Neural cell (in vitro differentiated cells): ENCODE results near the gene SLC5A8. TPM values are rescaled to one million over a fixed set of nuclear protein-coding genes. Genes with fewer than 3 reads are reported as not detected.

Experiments used
- H2AFZ ChIP-seq: fragments of 200-600, 300-800 bp; sonication (generic), shearing (Covaris generic); 2 replicates; pipeline ENCODE4 v1.6.0; 2014; ENCODE audit warnings: low read depth, mild to moderate bottlenecking, antibody characterized with exemption, low read length, moderate library complexity
- H3F3A ChIP-seq: fragments of 200-600 bp; shearing (Covaris generic); 2 replicates; pipeline ENCODE4 v1.6.1; 2016; ENCODE audit warnings: mild to moderate bottlenecking, moderate library complexity, mixed read lengths, antibody characterized with exemption, low read length; ENCODE audit not compliant: insufficient read depth, poor library complexity, severe bottlenecking
- H3K27ac ChIP-seq: fragments of 200-600, 300-800 bp; sonication (generic), shearing (Covaris generic); 2 replicates; pipeline ENCODE4 v1.5.1; 2014; ENCODE audit warnings: mild to moderate bottlenecking, low read length, moderate library complexity
- H3K27me3 ChIP-seq: fragments of 300-800, 200-600 bp; sonication (generic), shearing (Covaris generic); 2 replicates; pipeline ENCODE4 v1.6.0; 2014; ENCODE audit warnings: mild to moderate bottlenecking, low read depth, low read length, moderate library complexity; ENCODE audit not compliant: insufficient read depth
- H3K36me3 ChIP-seq: fragments of 300-800, 200-600 bp; sonication (generic), shearing (Covaris generic); 2 replicates; pipeline ENCODE4 v1.5.1; 2014; ENCODE audit warnings: mild to moderate bottlenecking, antibody characterized with exemption, low read length, moderate library complexity; ENCODE audit not compliant: insufficient read depth
- H3K4me2 ChIP-seq: fragments of 300-800, 200-600 bp; sonication (generic), shearing (Covaris generic); 2 replicates; pipeline ENCODE4 v1.6.0; 2014; ENCODE audit warnings: mild to moderate bottlenecking, low read length
- H3K4me3 ChIP-seq: fragments of 300-800, 200-600 bp; sonication (generic), shearing (Covaris generic); 2 replicates; pipeline ENCODE4 v1.5.1; 2014; ENCODE audit warnings: mild to moderate bottlenecking, low read length, moderate library complexity
- H3K79me2 ChIP-seq: fragments of 200-600 bp; shearing (Covaris generic); replicated peaks from 2 replicates; pipeline ENCODE4 v1.6.0; 2014; ENCODE audit warnings: mild to moderate bottlenecking, low read length, moderate library complexity; ENCODE audit not compliant: insufficient read depth
- H3K9ac ChIP-seq: fragments of 300-800, 200-600 bp; sonication (generic), shearing (Covaris generic); 2 replicates; pipeline ENCODE4 v1.6.1; 2016; ENCODE audit warnings: mild to moderate bottlenecking, low read length, mixed read lengths
- H3K9me2 ChIP-seq: fragments of 200-600 bp; shearing (Covaris generic); 2 replicates; pipeline ENCODE4 v1.6.1; 2016; ENCODE audit warnings: mild to moderate bottlenecking, low read length, mixed read lengths; ENCODE audit not compliant: insufficient read depth
- H3K9me3 ChIP-seq: fragments of 200-600, 300-800 bp; sonication (generic), shearing (Covaris generic); 2 replicates; pipeline ENCODE4 v1.6.1; 2016; ENCODE audit warnings: mild to moderate bottlenecking, mixed run types, low read length, moderate library complexity, mixed read lengths
- H4K20me1 ChIP-seq: fragments of 200-600 bp; shearing (Covaris generic); 2 replicates; pipeline ENCODE4 v1.6.1; 2016; ENCODE audit warnings: mild to moderate bottlenecking, mixed run types; ENCODE audit not compliant: insufficient read depth
- EP300 ChIP-seq: fragments of 450-650 bp; conservative IDR thresholded peaks from 2 replicates; pipeline ENCODE4 v1.6.1; 2014; ENCODE audit warnings: antibody characterized with exemption, mild to moderate bottlenecking, moderate library complexity; ENCODE audit not compliant: poor library complexity, severe bottlenecking
- EZH2 ChIP-seq: fragments of 200-600, 300-800 bp; shearing (Covaris generic), sonication (generic); IDR thresholded peaks from 2 replicates; pipeline ENCODE4 v1.6.1; 2014; ENCODE audit warnings: antibody characterized with exemption, low read length, borderline replicate concordance, mild to moderate bottlenecking; ENCODE audit not compliant: insufficient read depth, poor library complexity, severe bottlenecking
- MXI1 ChIP-seq: fragments of 450-650 bp; conservative IDR thresholded peaks from 2 replicates; pipeline ENCODE4 v1.6.1; 2014; ENCODE audit warnings: antibody characterized with exemption, mild to moderate bottlenecking; ENCODE audit not compliant: poor library complexity, severe bottlenecking
- POLR2AphosphoS5 ChIP-seq: IDR thresholded peaks from 2 replicates; pipeline ENCODE4 v1.6.1; 2012
- RAD21 ChIP-seq: fragments of 450-650 bp; conservative IDR thresholded peaks from 2 replicates; pipeline ENCODE4 v1.6.1; 2014; ENCODE audit warnings: antibody characterized with exemption, mild to moderate bottlenecking, moderate library complexity
- SMC3 ChIP-seq: fragments of 450-650 bp; conservative IDR thresholded peaks from 2 replicates; pipeline ENCODE4 v1.6.1; 2014; ENCODE audit warnings: antibody characterized with exemption, mild to moderate bottlenecking, moderate library complexity; ENCODE audit not compliant: poor library complexity
- TAF1 ChIP-seq: IDR thresholded peaks from 2 replicates; pipeline ENCODE4 v1.6.1; 2012; ENCODE audit warnings: low read depth
- polyA plus RNA-seq: library from polyadenylated mRNA; depleted of rRNA; stranded (reverse); fragments of >200 nt; gene quantifications from 2 replicates; pipeline ENCODE4 v1.2.3, GENCODE V29; 2014
- TF ChIP-seq, protein P1 (sequence below): IDR thresholded peaks from 2 replicates; pipeline ENCODE4 v1.6.1; 2012; ENCODE audit warnings: borderline replicate concordance
- TF ChIP-seq, protein P2 (sequence below): fragments of 450-650 bp; IDR thresholded peaks from 2 replicates; pipeline ENCODE4 v1.5.1; 2014; ENCODE audit warnings: antibody characterized with exemption, mild to moderate bottlenecking, moderate library complexity; ENCODE audit not compliant: poor library complexity, severe bottlenecking

The SLC5A8 gene
- polyA plus RNA-seq, 1 donor from 2014 or later, result 0.12 TPM

DNA sequence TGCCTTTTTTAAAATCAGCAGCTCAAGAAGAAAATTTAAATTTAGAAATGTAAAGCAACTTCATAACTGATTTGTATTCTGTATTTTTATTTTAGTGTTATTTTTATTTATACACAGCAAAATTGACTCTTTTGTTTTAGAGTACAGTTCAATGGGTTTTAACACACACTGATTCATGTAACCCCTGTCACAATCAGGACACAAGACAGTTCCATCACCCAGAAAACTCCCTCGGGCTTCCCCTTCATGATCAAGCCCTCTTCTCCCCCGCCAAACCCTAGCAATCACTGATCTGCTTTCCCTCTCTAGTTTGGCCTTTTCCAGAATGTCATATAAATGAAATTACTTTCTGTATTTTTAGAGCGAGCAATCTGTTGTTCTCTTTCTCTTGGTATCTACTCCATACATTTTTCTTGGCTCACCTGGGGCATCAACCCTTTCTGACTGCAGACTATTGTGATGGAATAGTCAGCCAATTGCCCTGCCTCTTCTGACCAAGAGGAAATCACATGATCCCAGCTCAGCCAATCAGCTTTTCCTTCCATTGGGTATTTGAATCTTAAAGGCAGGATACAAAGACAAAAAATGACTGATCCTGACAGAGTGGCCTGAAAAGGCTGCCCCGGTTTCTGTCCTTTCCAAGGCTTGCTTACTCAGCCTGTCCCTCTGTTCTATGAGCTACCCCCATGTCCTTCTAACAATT is 5.3 kb downstream of the SLC5A8 start:
- Histone ChIP-seq H3K9ac (no peak overlapping the region), H3K27ac (no peak overlapping the region), H3K79me2 (no peaks in the 10 kb centered on the region), H2AFZ (no peak overlapping the region), H4K20me1 (no peaks in the 10 kb centered on the region), H3K4me3 (no peak overlapping the region), H3K9me2 (no peaks in the 10 kb centered on the region), H3K4me2 (no peak overlapping the region), H3F3A (no peaks in the 10 kb centered on the region), H3K9me3 (no peaks in the 10 kb centered on the region), H3K36me3 (no peaks in the 10 kb centered on the region), H3K27me3 (peaks cover 13% of the 10 kb centered on the region)
- no peak for TF ChIP-seq EP300
- TF ChIP-seq, protein P1, sequence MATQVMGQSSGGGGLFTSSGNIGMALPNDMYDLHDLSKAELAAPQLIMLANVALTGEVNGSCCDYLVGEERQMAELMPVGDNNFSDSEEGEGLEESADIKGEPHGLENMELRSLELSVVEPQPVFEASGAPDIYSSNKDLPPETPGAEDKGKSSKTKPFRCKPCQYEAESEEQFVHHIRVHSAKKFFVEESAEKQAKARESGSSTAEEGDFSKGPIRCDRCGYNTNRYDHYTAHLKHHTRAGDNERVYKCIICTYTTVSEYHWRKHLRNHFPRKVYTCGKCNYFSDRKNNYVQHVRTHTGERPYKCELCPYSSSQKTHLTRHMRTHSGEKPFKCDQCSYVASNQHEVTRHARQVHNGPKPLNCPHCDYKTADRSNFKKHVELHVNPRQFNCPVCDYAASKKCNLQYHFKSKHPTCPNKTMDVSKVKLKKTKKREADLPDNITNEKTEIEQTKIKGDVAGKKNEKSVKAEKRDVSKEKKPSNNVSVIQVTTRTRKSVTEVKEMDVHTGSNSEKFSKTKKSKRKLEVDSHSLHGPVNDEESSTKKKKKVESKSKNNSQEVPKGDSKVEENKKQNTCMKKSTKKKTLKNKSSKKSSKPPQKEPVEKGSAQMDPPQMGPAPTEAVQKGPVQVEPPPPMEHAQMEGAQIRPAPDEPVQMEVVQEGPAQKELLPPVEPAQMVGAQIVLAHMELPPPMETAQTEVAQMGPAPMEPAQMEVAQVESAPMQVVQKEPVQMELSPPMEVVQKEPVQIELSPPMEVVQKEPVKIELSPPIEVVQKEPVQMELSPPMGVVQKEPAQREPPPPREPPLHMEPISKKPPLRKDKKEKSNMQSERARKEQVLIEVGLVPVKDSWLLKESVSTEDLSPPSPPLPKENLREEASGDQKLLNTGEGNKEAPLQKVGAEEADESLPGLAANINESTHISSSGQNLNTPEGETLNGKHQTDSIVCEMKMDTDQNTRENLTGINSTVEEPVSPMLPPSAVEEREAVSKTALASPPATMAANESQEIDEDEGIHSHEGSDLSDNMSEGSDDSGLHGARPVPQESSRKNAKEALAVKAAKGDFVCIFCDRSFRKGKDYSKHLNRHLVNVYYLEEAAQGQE, result no peak
- TF ChIP-seq, protein P2, sequence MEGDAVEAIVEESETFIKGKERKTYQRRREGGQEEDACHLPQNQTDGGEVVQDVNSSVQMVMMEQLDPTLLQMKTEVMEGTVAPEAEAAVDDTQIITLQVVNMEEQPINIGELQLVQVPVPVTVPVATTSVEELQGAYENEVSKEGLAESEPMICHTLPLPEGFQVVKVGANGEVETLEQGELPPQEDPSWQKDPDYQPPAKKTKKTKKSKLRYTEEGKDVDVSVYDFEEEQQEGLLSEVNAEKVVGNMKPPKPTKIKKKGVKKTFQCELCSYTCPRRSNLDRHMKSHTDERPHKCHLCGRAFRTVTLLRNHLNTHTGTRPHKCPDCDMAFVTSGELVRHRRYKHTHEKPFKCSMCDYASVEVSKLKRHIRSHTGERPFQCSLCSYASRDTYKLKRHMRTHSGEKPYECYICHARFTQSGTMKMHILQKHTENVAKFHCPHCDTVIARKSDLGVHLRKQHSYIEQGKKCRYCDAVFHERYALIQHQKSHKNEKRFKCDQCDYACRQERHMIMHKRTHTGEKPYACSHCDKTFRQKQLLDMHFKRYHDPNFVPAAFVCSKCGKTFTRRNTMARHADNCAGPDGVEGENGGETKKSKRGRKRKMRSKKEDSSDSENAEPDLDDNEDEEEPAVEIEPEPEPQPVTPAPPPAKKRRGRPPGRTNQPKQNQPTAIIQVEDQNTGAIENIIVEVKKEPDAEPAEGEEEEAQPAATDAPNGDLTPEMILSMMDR, result no peak
- no peak for TF ChIP-seq SMC3
- no peak for TF ChIP-seq RAD21
- no peak for TF ChIP-seq POLR2AphosphoS5
- no peak for TF ChIP-seq MXI1
- no peak for TF ChIP-seq TAF1
- TF ChIP-seq EZH2, result no peak

DNA sequence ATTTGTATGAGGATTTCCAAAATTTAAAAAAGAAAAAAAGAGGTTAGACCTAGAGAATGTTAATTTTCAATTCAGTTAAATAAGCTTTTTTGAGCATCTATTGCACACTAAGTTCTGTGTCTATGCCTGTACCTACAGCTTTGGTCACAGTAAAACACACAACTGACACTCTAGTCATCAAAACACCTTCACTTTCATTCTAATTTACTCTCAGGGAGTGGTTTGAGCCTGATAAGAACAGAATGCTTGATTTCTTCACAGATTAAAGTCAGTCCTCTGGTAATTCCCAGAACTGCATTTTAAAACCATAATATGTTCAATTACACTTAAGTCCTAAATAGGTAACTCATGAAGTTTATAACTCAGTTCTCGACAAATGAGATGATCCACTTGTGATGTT is 9.2 kb downstream of the SLC5A8 start:
- no peak overlapping the region for H3K27ac ChIP-seq

More for the DNA sequence above, 9.2 kb downstream of the SLC5A8 start:
- H3K36me3 ChIP-seq, result no peaks in the 10 kb centered on the region
- no peaks in the 10 kb centered on the region for H4K20me1 ChIP-seq
- no peaks in the 10 kb centered on the region for H3K9me2 ChIP-seq
- no peak overlapping the region for H3K9ac ChIP-seq
- no peak overlapping the region for H2AFZ ChIP-seq
- H3F3A ChIP-seq, result no peaks in the 10 kb centered on the region
- H3K79me2 ChIP-seq, result no peaks in the 10 kb centered on the region
- TF ChIP-seq POLR2AphosphoS5, result no peak
- no peak for TF ChIP-seq EZH2
- no peak for TF ChIP-seq TAF1
- TF ChIP-seq, protein P2, result no peak
- no peak for TF ChIP-seq EP300
- no peak for TF ChIP-seq MXI1
- TF ChIP-seq RAD21, result no peak
- H3K27me3 ChIP-seq, result no peaks in the 10 kb centered on the region
- H3K9me3 ChIP-seq, result no peaks in the 10 kb centered on the region
- no peak overlapping the region for H3K4me2 ChIP-seq
- H3K4me3 ChIP-seq, result no peak overlapping the region
